CD4-positive, alpha-beta T cell treated with Interferon alpha-2 for 1 hour (primary cell): ENCODE data around the gene CMTM8.
A peak's percentile ranks its signal among the peaks of the same experiment; 100 is the strongest.

ENCODE experiments used
- DNase-seq, 2 donors: peaks; one replicate each; pipeline ENCODE4 v3.0.0-alpha.2; 2020 to 2022

The CMTM8 gene

DNA sequence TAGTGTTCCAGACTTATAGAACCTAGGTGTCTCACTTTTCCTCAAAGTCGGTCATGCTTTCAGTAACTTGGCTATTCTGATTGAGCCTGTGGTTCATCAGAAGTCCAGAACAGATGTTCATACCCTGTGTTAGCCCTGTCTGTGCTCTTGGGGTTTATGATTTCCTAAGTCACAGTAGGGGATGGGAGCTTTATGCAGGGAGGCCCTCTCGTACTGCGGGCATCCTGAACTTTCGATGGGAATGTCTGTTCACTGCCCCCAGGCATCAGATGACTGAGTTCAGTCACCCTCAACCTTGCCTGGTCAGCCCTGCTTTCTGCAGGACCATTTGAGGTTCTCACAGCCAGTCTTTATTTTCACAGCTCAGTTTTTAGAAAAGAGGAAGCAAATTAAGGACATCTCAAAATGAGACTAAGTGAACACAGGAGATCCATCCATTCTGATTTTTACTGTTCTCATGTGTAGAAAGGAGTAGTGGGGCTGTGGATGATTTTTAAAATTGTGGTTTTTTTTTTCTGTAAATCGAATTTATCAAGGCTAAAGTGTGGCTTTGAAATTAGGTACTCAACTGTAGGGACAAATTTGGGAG lies 71.3 kb downstream of the CMTM8 start:
- no peak for DNase-seq

DNA sequence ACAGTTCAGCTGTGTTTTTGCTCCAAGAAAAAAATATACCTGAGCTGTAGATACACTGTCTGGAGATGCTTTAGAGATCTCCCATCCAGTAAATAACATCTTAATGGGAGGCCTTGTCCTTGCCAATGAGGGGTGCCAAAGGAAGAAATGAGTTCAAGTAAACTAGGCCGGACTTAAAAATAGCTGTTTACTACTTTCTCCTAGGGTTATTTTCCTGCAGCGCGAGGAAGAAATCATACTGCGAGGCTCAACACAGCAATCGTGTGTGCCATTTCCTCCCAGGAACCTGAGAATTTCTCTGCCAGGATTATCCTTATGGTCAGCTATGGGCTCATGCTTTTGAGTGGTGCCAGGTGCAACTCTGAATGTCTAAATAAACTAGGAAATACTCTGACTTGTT lies 71.9 kb downstream of the CMTM8 start:
- DNase-seq = no peak

DNA sequence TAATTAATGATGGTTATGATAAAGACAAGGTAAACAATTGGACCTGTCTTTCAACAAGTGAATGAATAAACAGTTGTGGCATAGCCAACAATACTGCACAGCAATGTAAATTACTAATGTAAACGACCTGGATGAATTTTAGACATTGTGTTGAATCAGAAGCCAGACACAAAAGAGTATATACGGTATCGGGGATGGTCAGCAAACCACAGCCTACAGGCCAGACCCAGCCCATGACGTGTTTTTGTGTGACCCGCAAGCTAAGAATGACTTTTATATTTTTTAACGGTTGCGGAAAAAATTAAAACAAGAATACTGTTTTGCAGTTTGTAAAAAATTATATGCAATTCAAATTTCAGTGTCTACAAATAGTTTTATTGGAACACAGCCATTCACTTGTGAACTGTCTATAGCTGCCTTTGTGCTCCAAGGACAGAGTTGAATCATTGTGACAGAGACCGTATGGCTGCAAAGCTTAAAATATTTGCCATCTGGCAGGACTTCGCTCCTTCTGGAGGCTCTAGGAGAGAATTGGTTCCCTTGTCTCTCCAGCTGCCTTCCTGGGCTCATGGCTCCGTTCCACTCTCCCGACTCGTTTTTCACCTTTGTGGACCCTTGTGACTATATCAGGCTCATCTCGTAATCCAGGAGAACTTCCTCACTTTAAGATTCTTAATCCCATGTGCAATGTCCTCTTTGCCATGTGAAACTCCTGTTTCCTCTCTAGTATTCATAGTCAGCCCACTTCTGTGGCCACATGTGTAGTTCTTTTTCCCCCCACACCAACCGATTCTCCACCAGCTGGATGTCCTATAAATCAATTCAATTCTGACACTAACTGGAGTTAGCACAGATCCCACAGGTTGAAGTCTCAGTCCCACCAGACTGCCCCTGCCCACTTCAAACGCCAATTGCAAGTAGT lies 72.7 kb downstream of the CMTM8 start:
- no peak for DNase-seq

DNA sequence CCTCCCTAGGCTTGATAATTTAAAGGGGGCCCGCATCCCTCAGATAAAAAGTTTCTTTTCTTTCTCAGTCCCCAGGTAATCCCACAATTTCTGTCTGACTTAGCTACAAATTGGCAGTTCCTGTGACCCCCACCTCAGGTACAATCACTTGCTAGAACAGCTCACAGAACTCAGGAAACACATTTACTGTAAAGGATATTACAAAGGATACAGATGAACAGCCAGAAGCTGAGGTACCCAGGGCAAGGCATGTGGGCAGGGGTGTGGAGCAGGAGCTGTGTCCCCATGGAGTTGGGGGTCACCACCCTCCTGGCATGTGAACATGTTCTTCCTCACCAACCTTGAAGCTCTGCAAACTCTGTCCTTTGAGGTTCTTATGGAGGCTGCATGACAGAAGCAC lies 73.8 kb downstream of the CMTM8 start:
- DNase-seq = no peak

DNA sequence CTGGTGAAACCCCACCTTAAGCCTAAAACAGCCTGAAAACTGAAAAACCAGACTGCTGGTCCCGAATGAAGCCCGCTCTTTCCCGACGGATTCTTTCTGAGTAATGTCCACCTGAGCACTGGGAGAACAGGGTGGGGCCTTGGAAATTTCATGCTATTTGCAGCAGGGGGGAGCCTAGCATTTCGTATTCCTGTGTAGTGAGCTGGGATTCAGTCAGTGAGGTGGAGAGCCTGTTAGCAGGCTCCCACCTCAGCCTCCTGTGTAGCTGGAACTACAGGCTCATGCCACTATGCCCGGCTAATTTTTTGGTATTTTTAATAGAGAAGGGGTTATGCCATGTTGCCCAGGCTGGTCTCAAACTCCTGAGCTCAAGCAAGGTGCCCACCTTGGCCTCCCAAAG lies 74.7 kb downstream of the CMTM8 start:
- no peak for DNase-seq

DNA sequence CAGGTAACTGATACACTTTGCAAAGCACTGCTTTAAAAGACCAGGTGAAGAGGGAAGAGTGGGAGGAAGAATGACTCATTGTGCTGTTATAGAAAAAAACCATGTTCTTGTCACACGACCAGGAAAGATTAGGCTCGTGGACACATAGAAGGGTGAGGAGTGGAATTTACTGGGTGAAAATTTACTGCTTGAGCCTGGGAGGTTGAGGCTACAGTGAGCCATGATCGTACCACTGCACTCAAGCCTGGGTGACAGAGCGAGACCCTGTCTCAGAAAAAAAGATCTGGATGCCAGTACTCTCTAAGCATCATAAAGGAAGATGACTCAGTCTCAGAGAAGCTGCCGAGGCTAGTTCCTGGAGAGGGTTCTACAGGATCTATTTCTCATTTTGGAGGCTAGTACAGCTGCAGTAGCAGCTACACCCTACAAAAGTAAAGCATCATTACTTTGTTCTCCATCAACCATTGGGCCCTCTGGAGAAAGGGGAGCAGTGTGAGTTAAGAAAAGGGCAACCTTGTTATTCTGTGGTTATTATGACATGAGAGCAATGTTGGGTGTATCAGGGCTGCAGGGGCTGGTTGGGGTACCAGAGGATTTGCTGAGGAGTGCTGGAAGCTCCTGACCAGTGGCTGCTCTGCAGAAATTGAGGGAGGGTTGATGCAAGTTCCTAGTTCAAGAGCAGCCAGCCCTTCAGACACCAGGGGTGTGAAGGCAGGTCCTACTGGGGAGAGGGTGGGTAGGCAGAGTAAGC lies 75.4 kb downstream of the CMTM8 start:
- DNase-seq = no peak

DNA sequence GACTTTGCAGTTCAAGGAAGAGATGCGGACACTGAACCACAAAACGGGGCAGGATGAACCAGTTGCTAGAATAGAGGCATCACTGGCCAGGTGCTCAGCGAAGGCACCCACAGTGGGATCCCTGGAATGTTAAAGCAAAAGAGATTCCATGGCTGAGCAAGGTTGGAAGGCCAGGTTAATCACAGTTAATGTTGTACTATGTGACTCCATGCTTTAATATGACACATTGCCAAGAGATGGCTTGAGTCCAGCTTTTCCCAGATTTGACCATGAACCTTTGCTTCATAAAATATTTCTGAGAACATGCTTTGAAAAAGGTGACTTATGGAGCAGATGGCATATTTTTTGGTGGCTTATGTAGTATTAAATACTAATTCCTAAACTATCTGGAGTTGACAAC lies 77.0 kb downstream of the CMTM8 start:
- DNase-seq = no peak

DNA sequence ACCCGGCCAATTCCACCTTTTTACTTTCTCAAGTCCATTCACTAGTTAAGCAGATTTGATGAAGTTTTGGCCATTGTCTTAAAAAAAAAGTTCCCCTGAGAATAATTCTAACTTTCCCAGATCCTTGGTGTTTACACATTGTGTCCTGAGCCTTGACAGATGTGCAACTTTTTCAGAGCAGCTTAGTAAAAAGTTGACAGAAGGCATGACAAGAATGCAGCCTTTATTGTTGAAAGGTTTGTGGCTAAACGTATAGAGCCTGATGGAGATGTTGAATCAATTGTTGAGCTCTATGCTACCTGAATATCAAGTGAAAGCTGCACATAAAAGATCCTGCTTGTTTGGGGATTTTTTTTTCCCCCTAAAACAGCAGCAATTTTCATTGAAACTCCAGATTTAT lies 77.8 kb downstream of the CMTM8 start:
- DNase-seq = no peak

DNA sequence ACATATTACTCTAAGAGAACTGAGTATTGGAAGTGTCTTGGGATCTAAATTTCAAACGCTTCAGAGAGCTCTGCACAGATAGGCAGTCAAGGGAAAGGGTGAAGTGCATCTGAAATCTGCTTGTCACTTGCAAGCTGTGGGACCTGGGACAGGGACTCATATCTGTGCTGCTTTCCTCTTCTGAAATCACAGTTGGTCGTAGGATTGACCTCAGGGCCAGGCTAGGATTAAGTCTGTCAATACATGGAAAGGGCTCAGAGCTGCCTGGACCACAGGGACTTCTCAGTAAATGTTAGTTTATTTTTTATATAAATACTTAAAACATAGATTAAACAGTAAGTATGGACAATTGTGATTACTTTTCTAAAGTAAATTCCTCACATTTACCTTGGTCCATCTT lies 78.5 kb downstream of the CMTM8 start:
- no peak for DNase-seq

DNA sequence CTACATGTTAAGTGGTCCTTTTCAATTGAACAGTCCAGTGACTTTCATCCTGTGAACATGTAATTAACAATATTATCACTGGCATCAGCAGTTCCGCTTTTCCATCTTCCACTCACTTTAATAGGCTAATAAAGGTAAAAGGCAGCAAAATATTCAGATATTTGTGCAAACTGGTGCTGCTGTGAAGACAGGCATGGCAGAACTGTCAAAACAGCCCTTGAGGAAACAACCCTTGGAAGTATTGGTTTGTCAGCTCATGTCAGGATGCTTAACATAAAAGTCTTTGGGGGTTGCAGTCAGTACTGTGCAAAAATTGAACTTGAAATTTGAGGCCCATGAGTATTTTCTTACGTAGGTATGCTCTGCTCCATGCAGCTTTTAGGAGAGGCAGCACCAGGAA lies 81.1 kb downstream of the CMTM8 start:
- no peak for DNase-seq

DNA sequence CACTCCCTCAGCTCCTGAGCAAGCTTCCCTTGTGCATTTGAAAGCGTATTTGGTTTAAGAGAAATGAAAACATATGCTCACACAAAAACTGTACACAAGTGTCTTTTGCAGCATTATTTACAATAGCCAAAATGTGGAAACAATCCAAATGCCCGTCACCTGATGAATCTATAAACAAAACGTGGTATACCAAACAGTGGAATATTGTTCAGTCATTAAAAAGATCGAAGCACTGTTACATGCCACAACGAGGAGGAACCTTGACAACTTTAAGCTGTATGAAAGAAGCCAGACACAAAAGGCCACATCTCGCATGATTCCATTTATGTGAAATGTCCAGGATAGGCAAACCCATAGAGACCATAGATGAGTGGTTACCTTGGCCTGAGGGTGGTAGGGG lies 81.6 kb downstream of the CMTM8 start:
- DNase-seq = no peak

DNA sequence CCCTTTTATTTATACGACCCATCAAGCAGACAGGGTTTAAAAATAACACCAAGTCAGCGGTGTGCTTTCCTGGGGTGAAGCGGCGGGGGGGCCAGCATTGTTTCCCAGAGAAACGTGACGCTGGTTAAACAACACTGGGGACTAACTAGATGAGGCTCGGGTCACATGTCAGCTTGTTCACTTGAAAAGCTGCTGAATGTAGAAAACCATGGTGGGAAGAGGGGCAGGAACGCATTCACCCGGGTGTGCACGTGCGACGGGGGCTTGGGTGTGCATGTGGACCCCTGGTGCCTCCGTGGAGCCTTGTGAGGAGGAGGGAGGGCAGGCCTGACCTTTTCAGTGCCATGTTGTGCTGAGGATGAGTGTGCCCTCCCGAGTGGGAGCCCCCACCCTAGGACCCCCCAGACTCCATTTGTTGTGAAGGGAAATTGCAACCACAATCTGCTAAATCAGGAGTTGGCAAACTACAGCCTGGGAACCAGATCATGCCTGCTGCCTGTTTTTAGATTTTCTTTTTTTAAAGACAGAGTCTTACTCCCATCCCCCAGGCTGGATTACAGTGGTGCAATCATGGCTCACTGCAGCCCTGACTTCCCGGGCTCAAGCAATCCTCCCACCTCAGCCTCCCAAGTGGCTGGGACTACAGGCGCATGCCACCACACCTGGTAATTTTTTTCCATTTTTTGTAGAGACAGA lies 82.8 kb downstream of the CMTM8 start:
- DNase-seq = no peak

DNA sequence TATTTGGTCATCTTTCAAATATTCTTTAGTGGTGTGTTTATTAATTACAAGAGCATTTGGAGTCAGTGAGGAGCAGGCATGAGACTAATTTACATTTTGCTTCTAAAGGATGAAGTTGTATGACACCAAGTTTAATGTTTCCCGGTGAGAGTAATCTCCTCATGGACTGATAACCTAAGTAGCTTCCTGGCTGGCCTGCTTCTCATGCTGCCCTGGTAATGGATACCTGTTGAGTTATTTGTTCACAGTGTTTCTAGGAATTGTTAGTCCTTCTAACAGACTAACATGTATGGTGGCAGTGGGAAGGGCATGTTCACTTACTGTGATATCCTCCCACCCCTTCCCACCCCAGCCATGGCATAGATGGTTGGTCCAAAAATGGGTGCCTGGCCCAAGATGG lies 83.8 kb downstream of the CMTM8 start:
- no peak for DNase-seq

DNA sequence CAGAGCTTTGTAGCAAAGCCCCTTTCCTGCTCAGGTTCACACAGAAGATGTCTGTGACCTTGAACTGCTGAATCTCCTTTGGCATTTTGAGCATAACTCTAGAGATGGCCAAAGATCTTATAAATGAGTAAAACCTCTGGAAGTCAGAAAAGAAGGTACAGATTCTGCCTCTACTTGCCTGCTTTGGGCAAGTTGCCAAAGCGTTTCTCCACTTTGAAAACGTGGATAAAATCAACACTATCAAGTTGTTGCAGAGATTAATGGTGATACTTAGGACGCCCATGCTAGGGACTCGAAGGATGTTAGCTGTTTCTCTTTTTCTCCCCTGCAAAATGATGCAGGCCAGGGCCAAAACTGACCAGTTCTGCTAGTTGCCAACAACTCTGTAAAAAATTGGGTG lies 85.1 kb downstream of the CMTM8 start:
- no peak for DNase-seq

DNA sequence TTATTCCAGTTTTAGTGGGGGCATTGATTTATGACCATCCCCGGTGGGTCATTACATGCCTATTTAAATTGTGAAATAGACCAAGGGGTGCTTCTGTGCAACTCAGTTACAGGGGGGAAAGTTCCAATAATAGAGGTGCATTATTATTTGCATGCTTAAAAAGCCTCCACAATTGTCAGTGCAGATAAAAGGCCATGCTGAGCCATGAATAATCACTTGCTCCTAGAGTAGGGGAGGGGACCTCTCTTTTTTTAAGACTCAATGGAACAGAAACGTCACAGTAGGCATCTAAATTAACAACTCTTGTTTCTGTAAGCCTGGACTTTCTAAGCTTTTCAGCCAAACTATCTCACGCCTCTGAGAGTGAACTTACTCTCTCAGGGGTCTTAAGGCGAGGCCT lies 86.7 kb downstream of the CMTM8 start:
- no peak for DNase-seq

DNA sequence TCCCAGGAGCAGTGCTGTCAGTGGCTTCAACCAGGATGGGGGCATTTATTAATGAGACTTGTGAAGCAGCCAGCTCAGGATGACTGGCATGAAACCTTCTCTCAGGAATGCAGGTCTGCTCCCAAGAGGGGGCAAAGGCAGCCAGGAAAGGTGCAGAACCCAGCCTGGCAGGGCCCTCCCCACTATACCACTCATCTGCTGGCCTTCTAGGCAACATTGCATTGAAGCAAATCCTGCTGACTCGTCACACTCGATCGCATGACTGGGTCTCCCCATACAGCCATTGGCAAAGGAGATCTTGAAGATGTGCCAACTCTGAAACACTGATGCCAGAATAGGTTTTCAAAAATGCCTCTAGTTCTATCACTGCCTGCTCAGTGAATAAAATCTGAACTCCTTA lies 87.4 kb downstream of the CMTM8 start:
- DNase-seq = no peak

DNA sequence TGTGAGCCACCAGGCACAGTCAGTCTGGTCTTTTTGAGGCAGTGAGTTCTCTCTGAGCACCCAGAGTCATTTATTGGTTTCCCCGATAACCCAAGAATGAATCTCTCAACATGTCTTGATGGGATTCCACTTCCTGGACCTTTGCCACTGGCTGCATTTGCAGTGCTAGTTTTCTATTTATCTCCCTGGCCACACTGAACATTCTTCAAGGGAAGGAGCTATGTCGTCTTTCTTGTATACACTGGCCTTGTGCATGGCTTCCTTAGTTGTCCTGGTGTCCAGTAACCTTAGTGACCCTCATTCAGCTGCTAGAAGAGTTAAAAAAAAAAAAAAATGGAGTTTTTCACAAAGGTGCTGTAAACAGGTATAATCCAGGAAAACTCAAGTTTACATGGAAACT lies 88.3 kb downstream of the CMTM8 start:
- DNase-seq = no peak

DNA sequence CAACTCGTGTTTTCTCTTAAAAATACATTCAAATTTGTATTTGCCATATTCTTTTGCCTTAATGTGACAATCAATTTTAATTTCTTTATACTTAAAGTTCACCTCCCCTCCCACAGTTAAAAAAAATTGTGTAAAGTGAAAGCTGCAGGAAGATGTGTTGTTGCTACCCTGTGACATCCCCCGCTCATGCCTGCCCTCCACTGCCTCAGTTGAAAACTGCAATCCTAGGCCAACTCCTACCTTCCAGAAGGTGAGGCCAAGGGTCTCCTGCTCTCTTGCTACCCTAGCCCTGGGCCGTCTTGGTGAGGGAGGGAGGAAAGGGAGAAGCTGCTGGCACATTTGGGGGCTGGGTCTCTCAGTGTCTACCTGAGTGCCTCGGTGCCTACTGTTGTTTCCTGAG lies 96.2 kb downstream of the CMTM8 start:
- peak; percentile 32 to 66 for DNase-seq

DNA sequence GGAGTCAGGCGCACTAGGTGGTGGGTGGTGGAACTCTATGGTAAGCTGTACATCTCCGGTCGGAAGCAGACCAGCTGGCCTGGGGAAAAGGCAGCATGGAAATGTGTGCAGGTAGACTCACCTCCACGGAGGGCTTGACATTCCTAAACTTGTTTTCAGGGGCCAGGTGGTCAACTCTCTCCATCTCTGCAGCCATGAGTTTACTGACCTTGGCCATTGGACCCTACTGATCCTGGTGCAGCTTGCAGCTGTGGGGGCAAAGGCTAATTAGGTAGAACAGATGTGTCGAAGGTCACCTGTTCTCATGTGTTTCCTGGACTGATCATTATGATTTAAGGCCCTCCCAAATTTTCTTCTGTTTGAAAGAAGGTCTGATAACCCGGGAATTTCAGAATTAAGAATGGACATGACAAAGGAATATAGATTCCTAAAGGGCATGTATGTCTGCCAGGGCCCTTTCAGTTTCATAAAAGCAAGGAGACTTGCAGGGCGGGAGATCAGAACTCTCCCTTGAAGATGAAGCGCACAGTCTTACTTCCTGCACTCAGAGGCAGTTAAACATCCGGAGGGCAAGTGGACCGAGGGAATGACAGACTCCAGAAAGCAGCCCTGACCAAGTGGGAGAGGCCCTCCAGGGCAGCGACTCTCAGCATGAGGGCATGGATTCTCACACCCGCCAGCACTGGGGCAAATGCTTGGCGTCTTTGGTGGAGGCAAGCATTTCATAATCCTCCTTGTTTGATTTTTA lies 97.1 kb downstream of the CMTM8 start:
- DNase-seq = peak in 1 of 2 donors; percentile 16

DNA sequence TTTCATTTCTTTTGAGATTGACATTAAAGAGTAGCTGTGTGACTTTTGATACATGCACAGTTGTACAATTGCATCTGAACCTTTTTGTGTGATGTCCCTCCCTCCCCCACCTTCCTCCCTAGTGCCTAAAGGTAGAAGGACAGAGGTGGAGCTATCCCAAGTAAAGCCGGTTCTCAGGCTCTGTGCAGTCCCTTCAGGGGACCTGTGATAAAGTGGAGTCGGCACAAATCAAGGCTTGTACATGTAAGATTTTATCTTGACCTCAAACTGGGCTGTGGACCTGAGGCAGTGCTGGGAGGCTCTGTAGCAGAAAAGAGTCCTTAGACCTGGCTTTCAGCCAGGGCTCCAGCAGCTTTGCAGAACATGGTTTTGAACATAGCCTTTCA lies 97.6 kb downstream of the CMTM8 start:
- no peak for DNase-seq

DNA sequence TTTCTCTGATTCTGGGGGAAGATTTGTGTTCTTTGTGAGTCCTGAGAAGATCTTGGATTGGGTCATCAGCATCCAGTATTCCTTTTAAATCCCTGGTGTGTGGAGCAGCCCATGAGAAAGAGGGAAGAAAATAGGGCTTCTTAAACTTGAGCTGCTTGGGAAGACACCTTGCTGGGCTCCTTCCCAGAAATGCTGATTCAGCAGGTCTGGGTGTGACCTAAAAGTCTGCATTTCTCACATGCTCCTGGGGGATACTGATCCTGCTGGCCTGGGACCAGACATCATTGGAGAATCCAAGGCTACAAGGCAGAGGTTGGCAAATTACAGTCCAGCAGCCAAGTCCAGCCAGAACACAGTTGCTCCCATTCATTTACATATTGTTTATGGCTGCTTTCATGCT lies 99.0 kb downstream of the CMTM8 start:
- DNase-seq = no peak

DNA sequence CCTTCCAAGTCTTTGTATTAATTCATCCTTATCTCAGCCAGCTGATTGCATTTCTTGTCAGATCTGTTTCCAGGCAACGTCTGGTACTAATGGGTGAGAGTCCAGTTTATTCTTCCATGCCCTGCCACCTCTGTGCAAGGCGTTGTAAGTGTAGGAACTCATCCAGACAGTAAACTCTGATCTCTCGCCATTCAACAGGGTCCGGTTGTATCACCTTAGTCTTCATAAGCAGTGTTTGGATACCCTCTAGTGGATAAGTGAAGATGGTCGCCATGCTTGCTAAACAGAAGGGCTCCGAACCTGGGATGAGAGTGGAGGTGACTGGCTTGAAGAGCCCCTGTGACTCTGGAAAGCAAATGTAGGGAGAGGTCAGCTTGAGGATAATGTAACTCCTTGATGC lies 101.6 kb downstream of the CMTM8 start:
- DNase-seq = peak; percentile 6 to 65
